Skeletal muscle tissue (tissue), 4 donors: ENCODE results near the gene TNIK. TPM values are rescaled to one million over a fixed set of nuclear protein-coding genes. Genes with fewer than 3 reads are reported as not detected.

ENCODE experiments used
- H3K27ac ChIP-seq: one replicate; pipeline ENCODE4 v1.7.0; 2013; ENCODE audit warnings: mild to moderate bottlenecking, low read depth, low read length, inconsistent platforms
- H3K27me3 ChIP-seq, 3 donors: one replicate each; pipeline ENCODE4 v1.7.0; 2013; ENCODE audit warnings: low read length in 3 of 3; ENCODE audit not compliant: control insufficient read depth in 3 of 3, insufficient read depth in 3 of 3
- H3K36me3 ChIP-seq, 3 donors: one replicate each; pipeline ENCODE4 v1.7.0; 2013; ENCODE audit warnings: low read length in 3 of 3; ENCODE audit not compliant: control insufficient read depth in 3 of 3, insufficient read depth in 3 of 3
- H3K4me1 ChIP-seq, 3 donors: one replicate each; pipeline ENCODE4 v1.7.0; 2013; ENCODE audit warnings: low read length in 3 of 3, mild to moderate bottlenecking in 3 of 3; ENCODE audit not compliant: control insufficient read depth in 3 of 3, insufficient read depth in 3 of 3
- H3K4me3 ChIP-seq, 3 donors: one replicate each; pipeline ENCODE4 v1.7.0; 2013; ENCODE audit warnings: low read length in 3 of 3
- H3K9ac ChIP-seq, 3 donors: one replicate each; pipeline ENCODE4 v1.7.0; 2013; ENCODE audit warnings: low read length in 3 of 3, mild to moderate bottlenecking in 3 of 3, moderate library complexity in 2 of 3, low read depth in 1 of 3
- H3K9me3 ChIP-seq, 3 donors: one replicate each; pipeline ENCODE4 v1.7.0; 2013; ENCODE audit warnings: low read length in 3 of 3; ENCODE audit not compliant: control insufficient read depth in 3 of 3
- total RNA-seq: library from RNA; depleted of rRNA; stranded (reverse); fragments of >200 nt; gene quantifications from one replicate; pipeline ENCODE4 v1.2.3, GENCODE V29; 2014
- donor health status: Osteomylitis.

TNIK gene
- total RNA-seq, 1 donor from 2014 or later: 31.3 TPM

GRCh38 chr3:171113716-171114115 lies 346.5 kb downstream of the TNIK start:
- Histone ChIP-seq H3K9me3 (no peaks in the 10 kb centered on the region), H3K36me3 (peaks cover 7 to 11% (median 9%) of the 10 kb centered on the region in 3 donors), H3K27me3 (no peaks in the 10 kb centered on the region), H3K4me3 (no peak overlapping the region), H3K27ac (no peak overlapping the region), H3K9ac (no peak overlapping the region), H3K4me1 (peaks cover 0 to 5% (median 5%) of the 10 kb centered on the region in 3 donors)

- peaks cover 7 to 25% (median 8%) of the 10 kb centered on the region in 3 donors for H3K36me3 ChIP-seq
- no peaks in the 10 kb centered on the region for H3K27me3 ChIP-seq
- no peak overlapping the region for H3K27ac ChIP-seq
- H3K9me3 ChIP-seq: no peaks in the 10 kb centered on the region
- H3K9ac ChIP-seq: no peak overlapping the region
- H3K4me3 ChIP-seq: no peak overlapping the region
- H3K4me1 ChIP-seq: peaks cover 0 to 2% (median 0%) of the 10 kb centered on the region in 3 donors
Observed at GRCh38 chr3:171110715-171111114, 349.5 kb downstream of the TNIK start.

- H3K27ac ChIP-seq: no peak overlapping the region
- H3K4me3 ChIP-seq: no peak overlapping the region
- H3K36me3 ChIP-seq: peaks cover 6 to 25% (median 7%) of the 10 kb centered on the region in 3 donors
- no peak overlapping the region for H3K9ac ChIP-seq
- no peaks in the 10 kb centered on the region for H3K4me1 ChIP-seq
- no peaks in the 10 kb centered on the region for H3K27me3 ChIP-seq
- no peaks in the 10 kb centered on the region for H3K9me3 ChIP-seq
Observed at GRCh38 chr3:171108066-171108465, 352.1 kb downstream of the TNIK start.

- no peak overlapping the region for H3K9ac ChIP-seq
- H3K4me3 ChIP-seq: no peak overlapping the region
- no peaks in the 10 kb centered on the region for H3K27me3 ChIP-seq
- H3K4me1 ChIP-seq: no peaks in the 10 kb centered on the region
- H3K9me3 ChIP-seq: no peaks in the 10 kb centered on the region
- no peak overlapping the region for H3K27ac ChIP-seq
- H3K36me3 ChIP-seq: peaks cover 0 to 26% (median 10%) of the 10 kb centered on the region in 3 donors
Observed at GRCh38 chr3:171103185-171103584, 357.0 kb downstream of the TNIK start.

- Histone ChIP-seq H3K9ac (no peak overlapping the region), H3K4me3 (no peak overlapping the region), H3K36me3 (peaks cover 0 to 25% (median 10%) of the 10 kb centered on the region in 3 donors), H3K27me3 (no peaks in the 10 kb centered on the region), H3K4me1 (no peaks in the 10 kb centered on the region), H3K27ac (no peak overlapping the region), H3K9me3 (no peaks in the 10 kb centered on the region)
Observed at GRCh38 chr3:171101982-171102641, 358.1 kb downstream of the TNIK start.

GRCh38 chr3:171099911-171100310 lies 360.3 kb downstream of the TNIK start:
- Histone ChIP-seq H3K4me3 (no peak overlapping the region), H3K9me3 (no peaks in the 10 kb centered on the region)

GRCh38 chr3:171095063-171095462 lies 365.1 kb downstream of the TNIK start:
- Histone ChIP-seq H3K27me3 (no peaks in the 10 kb centered on the region), H3K36me3 (peaks cover 3 to 6% (median 5%) of the 10 kb centered on the region in 3 donors), H3K27ac (no peak overlapping the region), H3K4me3 (no peak overlapping the region), H3K9ac (no peak overlapping the region), H3K9me3 (no peaks in the 10 kb centered on the region), H3K4me1 (no peaks in the 10 kb centered on the region)

More at GRCh38 chr3:171099911-171100310, 360.3 kb downstream of the TNIK start:
- no peaks in the 10 kb centered on the region for H3K4me1 ChIP-seq
- peaks cover 0 to 12% (median 10%) of the 10 kb centered on the region in 3 donors for H3K36me3 ChIP-seq
- no peak overlapping the region for H3K27ac ChIP-seq
- no peak overlapping the region for H3K9ac ChIP-seq
- no peaks in the 10 kb centered on the region for H3K27me3 ChIP-seq

- H3K36me3 ChIP-seq: peaks cover 3 to 4% (median 3%) of the 10 kb centered on the region in 3 donors
- no peak overlapping the region for H3K4me3 ChIP-seq
Observed at GRCh38 chr3:171094411-171094810, 365.8 kb downstream of the TNIK start.

GRCh38 chr3:171093462-171093861 lies 366.7 kb downstream of the TNIK start:
- H3K36me3 ChIP-seq: peaks cover 0 to 3% (median 3%) of the 10 kb centered on the region in 3 donors
- no peak overlapping the region for H3K27ac ChIP-seq
- H3K9me3 ChIP-seq: no peaks in the 10 kb centered on the region
- no peaks in the 10 kb centered on the region for H3K27me3 ChIP-seq
- H3K4me1 ChIP-seq: peaks cover 0 to 5% (median 0%) of the 10 kb centered on the region in 3 donors
- H3K4me3 ChIP-seq: no peak overlapping the region
- no peak overlapping the region for H3K9ac ChIP-seq

More at GRCh38 chr3:171094411-171094810, 365.8 kb downstream of the TNIK start:
- Histone ChIP-seq H3K9me3 (no peaks in the 10 kb centered on the region), H3K27me3 (no peaks in the 10 kb centered on the region), H3K27ac (no peak overlapping the region), H3K9ac (no peak overlapping the region), H3K4me1 (peaks cover 0 to 5% (median 0%) of the 10 kb centered on the region in 3 donors)

GRCh38 chr3:171092467-171092911 lies 367.7 kb downstream of the TNIK start:
- Histone ChIP-seq H3K36me3 (peaks cover under 1 to 3% (median 3%) of the 10 kb centered on the region in 3 donors), H3K9ac (no peak overlapping the region), H3K4me1 (peaks cover 0 to 5% (median 0%) of the 10 kb centered on the region in 3 donors), H3K9me3 (no peaks in the 10 kb centered on the region), H3K27me3 (no peaks in the 10 kb centered on the region), H3K27ac (no peak overlapping the region), H3K4me3 (no peak overlapping the region)
